Loucy (cell line): ENCODE measurements around the gene UNKL.

ENCODE experiments used
- H2AFZ ChIP-seq: fragments of 200-600 bp; sonication (generic); 2 replicates; pipeline ENCODE4 v1.6.0; 2016; ENCODE audit warnings: antibody characterized with exemption, mild to moderate bottlenecking, low read length, moderate library complexity
- H3F3A ChIP-seq: fragments of 200-600 bp; 2 replicates; pipeline ENCODE4 v1.6.0; 2016; ENCODE audit warnings: antibody characterized with exemption, low read depth, mild to moderate bottlenecking
- H3K27me3 ChIP-seq: fragments of 200-600 bp; sonication (generic); 2 replicates; pipeline ENCODE4 v1.6.1; 2014; ENCODE audit warnings: low read length, mild to moderate bottlenecking; ENCODE audit not compliant: insufficient read depth, poor library complexity, severe bottlenecking
- H3K36me3 ChIP-seq: fragments of 200-600 bp; sonication (generic); 2 replicates; pipeline ENCODE4 v1.6.1; 2016; ENCODE audit warnings: low read length; ENCODE audit not compliant: insufficient read depth
- H3K4me1 ChIP-seq: fragments of 200-600 bp; sonication (generic); 2 replicates; pipeline ENCODE4 v1.5.1; 2014; ENCODE audit warnings: low read length, mild to moderate bottlenecking; ENCODE audit not compliant: insufficient read depth, poor library complexity, severe bottlenecking
- H3K4me2 ChIP-seq: fragments of 200-600 bp; sonication (generic); 2 replicates; pipeline ENCODE4 v1.6.0; 2014; ENCODE audit warnings: antibody characterized with exemption, low read length, low read depth, mild to moderate bottlenecking; ENCODE audit not compliant: poor library complexity, severe bottlenecking
- H3K4me3 ChIP-seq: fragments of 200-600 bp; sonication (generic); 2 replicates; pipeline ENCODE4 v1.5.1; 2014; ENCODE audit warnings: low read length, mild to moderate bottlenecking, mixed read lengths; ENCODE audit not compliant: poor library complexity, severe bottlenecking
- H3K79me2 ChIP-seq: fragments of 200-600 bp; sonication (generic); 2 replicates; pipeline ENCODE4 v1.6.1; 2014; ENCODE audit warnings: low read length; ENCODE audit not compliant: insufficient read depth
- H3K9ac ChIP-seq: fragments of 200-600 bp; sonication (generic); 2 replicates; pipeline ENCODE4 v1.6.0; 2014; ENCODE audit warnings: mild to moderate bottlenecking, low read depth, low read length, moderate library complexity; ENCODE audit not compliant: poor library complexity, severe bottlenecking
- H3K9me2 ChIP-seq: fragments of 200-600 bp; sonication (generic); replicated peaks from 2 replicates; pipeline ENCODE4 v1.6.1; 2016; ENCODE audit warnings: low read depth, low read length, mixed read lengths
- H3K9me3 ChIP-seq: fragments of 200-600 bp; sonication (generic); 2 replicates; pipeline ENCODE4 v1.6.1; 2014; ENCODE audit warnings: mild to moderate bottlenecking, antibody characterized with exemption, low read length, low read depth; ENCODE audit not compliant: insufficient read depth
- H4K20me1 ChIP-seq: fragments of 200-600 bp; sonication (generic); 2 replicates; pipeline ENCODE4 v1.6.0; 2014; ENCODE audit warnings: antibody characterized with exemption, low read length, mild to moderate bottlenecking; ENCODE audit not compliant: insufficient read depth, poor library complexity, severe bottlenecking
- EZH2phosphoT487 ChIP-seq: fragments of 200-600 bp; IDR thresholded peaks from 2 replicates; pipeline ENCODE4 v1.6.1; 2018; ENCODE audit warnings: antibody characterized with exemption, mild to moderate bottlenecking, moderate library complexity, borderline replicate concordance
- TF ChIP-seq, protein P1 (sequence below): fragments of 200-600 bp; sonication (generic); conservative IDR thresholded peaks from 2 replicates; pipeline ENCODE4 v1.5.1; 2014; ENCODE audit warnings: mild to moderate bottlenecking, antibody characterized with exemption, low read length

The UNKL gene

DNA sequence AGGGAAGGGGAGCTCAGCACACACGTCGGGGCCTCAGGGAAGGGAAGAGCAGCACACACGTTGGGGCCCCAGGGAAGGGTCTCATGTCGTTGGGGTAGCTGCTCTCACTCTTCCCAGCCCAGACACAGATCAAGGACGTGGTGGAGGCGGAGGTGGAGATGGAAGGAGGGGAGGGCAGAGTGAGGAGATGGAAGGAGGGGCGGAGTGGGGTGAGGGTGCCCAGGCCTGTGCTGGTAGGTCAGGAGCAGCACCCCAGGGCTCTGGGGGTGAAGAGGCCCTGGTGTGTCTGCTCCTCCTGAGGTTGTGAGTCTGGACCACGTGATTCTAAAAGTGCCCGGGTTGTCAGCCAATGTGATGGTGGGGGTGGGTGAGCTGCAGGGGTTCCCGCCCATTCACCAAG, 45.5 kb upstream of the UNKL start:
- H3F3A ChIP-seq: no peaks in the 10 kb centered on the region
- no peaks in the 10 kb centered on the region for H3K9me2 ChIP-seq
- no peak overlapping the region for H2AFZ ChIP-seq
- no peak overlapping the region for H3K4me3 ChIP-seq
- H3K4me2 ChIP-seq: no peak overlapping the region
- H3K9ac ChIP-seq: no peak overlapping the region
- TF ChIP-seq EZH2phosphoT487: no peak
- TF ChIP-seq, protein P1, sequence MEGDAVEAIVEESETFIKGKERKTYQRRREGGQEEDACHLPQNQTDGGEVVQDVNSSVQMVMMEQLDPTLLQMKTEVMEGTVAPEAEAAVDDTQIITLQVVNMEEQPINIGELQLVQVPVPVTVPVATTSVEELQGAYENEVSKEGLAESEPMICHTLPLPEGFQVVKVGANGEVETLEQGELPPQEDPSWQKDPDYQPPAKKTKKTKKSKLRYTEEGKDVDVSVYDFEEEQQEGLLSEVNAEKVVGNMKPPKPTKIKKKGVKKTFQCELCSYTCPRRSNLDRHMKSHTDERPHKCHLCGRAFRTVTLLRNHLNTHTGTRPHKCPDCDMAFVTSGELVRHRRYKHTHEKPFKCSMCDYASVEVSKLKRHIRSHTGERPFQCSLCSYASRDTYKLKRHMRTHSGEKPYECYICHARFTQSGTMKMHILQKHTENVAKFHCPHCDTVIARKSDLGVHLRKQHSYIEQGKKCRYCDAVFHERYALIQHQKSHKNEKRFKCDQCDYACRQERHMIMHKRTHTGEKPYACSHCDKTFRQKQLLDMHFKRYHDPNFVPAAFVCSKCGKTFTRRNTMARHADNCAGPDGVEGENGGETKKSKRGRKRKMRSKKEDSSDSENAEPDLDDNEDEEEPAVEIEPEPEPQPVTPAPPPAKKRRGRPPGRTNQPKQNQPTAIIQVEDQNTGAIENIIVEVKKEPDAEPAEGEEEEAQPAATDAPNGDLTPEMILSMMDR: no peak
- no peaks in the 10 kb centered on the region for H3K36me3 ChIP-seq
- H3K79me2 ChIP-seq: no peaks in the 10 kb centered on the region
- no peaks in the 10 kb centered on the region for H3K4me1 ChIP-seq
- no peaks in the 10 kb centered on the region for H4K20me1 ChIP-seq
- H3K27me3 ChIP-seq: no peaks in the 10 kb centered on the region
- no peaks in the 10 kb centered on the region for H3K9me3 ChIP-seq

DNA sequence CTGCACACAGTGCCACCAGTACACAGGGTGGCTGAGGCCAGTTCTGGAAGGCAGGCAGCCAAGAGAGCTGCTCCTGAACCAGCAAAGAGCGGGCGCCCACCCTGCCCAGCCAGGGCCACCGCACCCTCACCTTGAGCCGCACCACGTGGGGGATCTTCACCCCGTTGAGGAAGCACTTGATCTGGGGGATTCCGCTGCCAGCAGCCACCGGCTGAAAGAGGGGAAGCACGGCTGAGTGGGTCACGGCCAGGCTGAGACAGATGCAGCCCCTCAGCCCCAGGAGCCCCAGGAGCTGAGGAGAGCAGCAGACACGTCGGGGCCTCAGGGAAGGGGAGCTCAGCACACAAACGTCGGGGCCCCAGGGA, 44.5 kb upstream of the UNKL start:
- no peaks in the 10 kb centered on the region for H3F3A ChIP-seq
- no peaks in the 10 kb centered on the region for H3K27me3 ChIP-seq
- no peak overlapping the region for H3K4me3 ChIP-seq
- no peaks in the 10 kb centered on the region for H3K9me3 ChIP-seq
- H3K4me1 ChIP-seq: no peaks in the 10 kb centered on the region
- no peak overlapping the region for H3K4me2 ChIP-seq
- H3K9me2 ChIP-seq: no peaks in the 10 kb centered on the region
- H2AFZ ChIP-seq: no peak overlapping the region
- H4K20me1 ChIP-seq: no peaks in the 10 kb centered on the region
- H3K9ac ChIP-seq: no peak overlapping the region
- no peaks in the 10 kb centered on the region for H3K36me3 ChIP-seq
- TF ChIP-seq, protein P1: no peak
- no peak for TF ChIP-seq EZH2phosphoT487
- no peaks in the 10 kb centered on the region for H3K79me2 ChIP-seq

DNA sequence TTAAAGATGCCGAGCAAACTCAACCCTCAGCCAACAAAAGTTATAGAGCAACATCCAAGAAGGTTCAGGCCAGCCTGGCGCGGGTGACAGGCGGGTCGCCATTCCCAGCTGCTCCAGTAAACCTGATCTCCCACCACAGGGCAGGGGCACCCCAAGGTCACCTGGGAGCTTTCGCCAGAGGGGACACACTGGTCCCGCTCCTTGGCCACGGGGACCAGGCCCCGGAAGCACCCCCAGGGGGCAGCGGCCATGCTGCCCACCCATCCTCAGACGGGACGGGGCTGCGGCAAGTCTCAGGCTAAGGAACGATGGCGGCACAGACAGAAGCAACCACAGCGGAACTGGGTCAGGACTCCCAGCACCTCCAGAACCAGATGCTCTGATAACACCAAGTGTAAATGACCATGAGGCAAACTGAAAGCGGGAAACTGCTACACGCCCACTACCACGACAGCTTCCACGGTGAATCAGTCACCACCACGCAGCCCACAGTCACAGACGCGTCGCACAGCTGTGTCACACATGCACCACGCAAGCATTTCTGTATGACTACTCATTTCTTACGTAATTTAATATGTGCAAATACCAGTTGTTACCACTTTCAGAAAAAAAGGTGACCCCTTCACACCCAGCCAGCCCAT, 44.0 kb upstream of the UNKL start:
- Histone ChIP-seq H3K4me2 (no peak overlapping the region), H2AFZ (no peak overlapping the region), H3K9me3 (no peaks in the 10 kb centered on the region), H3K27me3 (no peaks in the 10 kb centered on the region), H3K9me2 (no peaks in the 10 kb centered on the region), H4K20me1 (no peaks in the 10 kb centered on the region), H3K4me3 (no peak overlapping the region), H3K9ac (no peak overlapping the region), H3K4me1 (no peaks in the 10 kb centered on the region), H3K79me2 (no peaks in the 10 kb centered on the region), H3F3A (no peaks in the 10 kb centered on the region), H3K36me3 (no peaks in the 10 kb centered on the region)
- TF ChIP-seq, protein P1: no peak
